Measurements from ENCODE around the gene RAB44. TPM values are rescaled to one million over a fixed set of nuclear protein-coding genes. Genes with fewer than 3 reads are reported as not detected.

RAB44 gene
- total and polyA plus RNA-seq, 9 of the 15 experiments (the other 6 are each of a cell fraction or from before 2014, with no cell fraction given), result not detected

DNA sequence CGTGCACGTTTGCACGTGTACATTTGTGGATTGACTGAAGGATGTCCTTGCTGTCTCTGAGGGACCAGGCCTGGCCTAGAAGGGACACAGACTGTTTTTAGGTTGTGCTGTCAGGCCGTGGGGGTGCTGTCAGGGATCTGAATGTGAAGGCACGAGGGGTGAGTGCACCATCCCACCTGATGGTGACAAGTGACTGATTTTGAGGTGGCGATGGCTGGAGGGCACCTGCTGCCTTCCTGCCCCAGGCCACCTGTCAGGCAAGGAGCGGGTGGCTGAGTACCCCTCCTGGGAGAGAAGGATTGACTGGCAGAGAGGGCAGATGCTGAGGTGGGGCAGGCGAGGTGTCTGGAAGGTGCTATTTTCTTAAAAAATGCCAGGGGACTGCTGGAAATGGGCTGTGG, 1.2 kb downstream of the RAB44 start:
- peaks cover 2% of the 10 kb centered on the region for H3K9me1 ChIP-seq (ENCODE audit: control insufficient read depth, insufficient read depth, low read length)
- in situ Hi-C loops (cut with MboI) (no loop called here), intact Hi-C loops (cut with micrococcal nuclease) (no loop called here)
- peaks cover 6% of the 10 kb centered on the region; the same call in 1 of the 2 replicates for H4K20me1 ChIP-seq (replicated peaks; ENCODE audit: control insufficient read depth, insufficient read depth, low read length)
- DNase-seq (ENCODE audit: extremely low read depth in 1 of 4, low spot score in 3 of 4), result no peak
- ChIA-PET POLR2A (interaction anchor here (0.7 kb wide), 1 partner anchor 350 kb away, joined by 9 read pairs; no protein-coding TSS in a partner anchor), CTCF (ENCODE audit: low intra/inter-chr PET ratio) (no interaction called here)
- BruUV-seq (replicated peaks), result no TSS peak
- H3K36me3 ChIP-seq (ENCODE audit: control insufficient read depth, insufficient read depth, low read length), result no peaks in the 10 kb centered on the region
- H3K79me2 ChIP-seq (ENCODE audit: control insufficient read depth, insufficient read depth, low read length), result no peaks in the 10 kb centered on the region
- TF ChIP-seq HDAC3 (IDR thresholded peaks at IDR 0.05; ENCODE audit: borderline replicate concordance, partially characterized antibody) (no peak), ZNF445 (CRISPR knock-in tag; IDR thresholded peaks at IDR 0.05; ENCODE audit: low read depth) (no peak), ZNF518B (CRISPR knock-in tag; IDR thresholded peaks at IDR 0.05) (no peak), WHSC1 (IDR thresholded peaks at IDR 0.05; ENCODE audit: low read length) (no peak), ZBTB1 (CRISPR knock-in tag; IDR thresholded peaks at IDR 0.05; ENCODE audit: borderline replicate concordance, low read depth) (no peak), MYBL2 (IDR thresholded peaks at IDR 0.05; ENCODE audit: low read depth) (no peak), MYBL2 (CRISPR knock-in tag; IDR thresholded peaks at IDR 0.05; ENCODE audit: borderline replicate concordance) (0 out of 2 replicates have a peak, but pooled peaks have one; percentile 26), BRF1 (IDR thresholded peaks at IDR 0.05; ENCODE audit: borderline replicate concordance, extremely low read depth, insufficient read length) (no peak), THAP12 (CRISPR knock-in tag; IDR thresholded peaks at IDR 0.05) (no peak), ZNF79 (CRISPR knock-in tag; IDR thresholded peaks at IDR 0.05; ENCODE audit: low read depth) (no peak)
- TF ChIP-seq, protein P1, sequence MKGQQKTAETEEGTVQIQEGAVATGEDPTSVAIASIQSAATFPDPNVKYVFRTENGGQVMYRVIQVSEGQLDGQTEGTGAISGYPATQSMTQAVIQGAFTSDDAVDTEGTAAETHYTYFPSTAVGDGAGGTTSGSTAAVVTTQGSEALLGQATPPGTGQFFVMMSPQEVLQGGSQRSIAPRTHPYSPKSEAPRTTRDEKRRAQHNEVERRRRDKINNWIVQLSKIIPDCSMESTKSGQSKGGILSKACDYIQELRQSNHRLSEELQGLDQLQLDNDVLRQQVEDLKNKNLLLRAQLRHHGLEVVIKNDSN (CRISPR knock-in tag; IDR thresholded peaks at IDR 0.05), result 0 out of 2 replicates have a peak, but pooled peaks have one; percentile 3
- WGBS (ENCODE audit: insufficient coverage, low coverage, missing lambda C conversion rate), result 9% methylated on average over 8 of the region's 8 CpGs
- peaks cover 0 to 1% of the 10 kb centered on the region in 2 experiments; a peak in 2 of 5 replicates for H3K4me1 ChIP-seq (replicated peaks in 1 of 2; ENCODE audit: control insufficient read depth in 2 of 2, insufficient read depth in 2 of 2, low read length in 2 of 2)
- H3K27ac ChIP-seq (ENCODE audit: extremely low read depth, low read depth, low read length), result no peak overlapping the region
- peaks cover 20 to 53% of the 10 kb centered on the region in 2 experiments for H3K27me3 ChIP-seq (ENCODE audit: control insufficient read depth in 2 of 2, insufficient read depth in 2 of 2, low read length in 2 of 2)
- no peaks in the 10 kb centered on the region for H3K9me3 ChIP-seq (replicated peaks; ENCODE audit: control insufficient read depth, insufficient read depth, low read depth, low read length)
- FAIRE-seq, result no peak
- H3K4me2 ChIP-seq (ENCODE audit: insufficient read depth, low read length), result no peak overlapping the region
- H3K4me3 ChIP-seq, result no peak overlapping the region
- H3K9ac ChIP-seq (ENCODE audit: insufficient read depth in 1 of 2, low read depth in 2 of 2, low read length in 2 of 2), result peak overlapping the region in 1 of 2 experiments; percentile 3; a peak in 2 of 4 replicates
- ATAC-seq, result no peak
- no peak overlapping the region for H2AFZ ChIP-seq (ENCODE audit: low read depth, low read length)

All from K562 (cell line).